IMR-90 (cell line): ENCODE results near the gene KCNJ16.

Source experiments
- BHLHE40 ChIP-seq: fragments of 150-350 bp; IDR thresholded peaks from 2 replicates; pipeline ENCODE4 v1.6.1; 2016; ENCODE audit warnings: mild to moderate bottlenecking, low read depth, low read length
- MAZ ChIP-seq: IDR thresholded peaks from 2 replicates; pipeline ENCODE4 v1.6.1; 2012; ENCODE audit warnings: low read depth, mild to moderate bottlenecking, low read length, improper control_type of control experiment, moderate library complexity, borderline replicate concordance
- MXI1 ChIP-seq: IDR thresholded peaks from 2 replicates; pipeline ENCODE4 v1.6.1; 2012; ENCODE audit warnings: low read depth, mild to moderate bottlenecking, low read length, moderate library complexity, borderline replicate concordance
- POLR2A ChIP-seq: IDR thresholded peaks from 2 replicates; pipeline ENCODE4 v1.6.1; 2012; ENCODE audit warnings: mild to moderate bottlenecking, low read depth, low read length
- RAD21 ChIP-seq: IDR thresholded peaks from 2 replicates; pipeline ENCODE4 v1.6.1; 2012; ENCODE audit warnings: low read length, improper control_type of control experiment
- RCOR1 ChIP-seq: IDR thresholded peaks from 2 replicates; pipeline ENCODE4 v1.6.1; 2012; ENCODE audit warnings: mild to moderate bottlenecking, low read length, improper control_type of control experiment; ENCODE audit not compliant: insufficient replicate concordance
- RFX5 ChIP-seq: IDR thresholded peaks from 2 replicates; pipeline ENCODE4 v1.8.0; 2012; ENCODE audit warnings: low read depth, mild to moderate bottlenecking, low read length, moderate library complexity
- SMC3 ChIP-seq: fragments of 150-350 bp; IDR thresholded peaks from 2 replicates; pipeline ENCODE4 v1.6.1; 2016; ENCODE audit warnings: low read depth, mild to moderate bottlenecking, antibody characterized with exemption, low read length, moderate library complexity
- TF ChIP-seq, protein P1 (sequence below): conservative IDR thresholded peaks from 2 replicates; pipeline ENCODE4 v1.5.1; 2012; ENCODE audit warnings: mild to moderate bottlenecking, low read depth, low read length, improper control_type of control experiment
- TF ChIP-seq, protein P2 (sequence below): fragments of 150-350 bp; IDR thresholded peaks from 2 replicates; pipeline ENCODE4 v1.6.1; 2017; ENCODE audit warnings: mild to moderate bottlenecking, antibody characterized with exemption, low read length, low read depth
- TF ChIP-seq, protein P3 (sequence below): fragments of 150-350 bp; IDR thresholded peaks from 2 replicates; pipeline ENCODE4 v1.6.1; 2016; ENCODE audit warnings: low read depth, mild to moderate bottlenecking, low read length, moderate library complexity, borderline replicate concordance

DNA sequence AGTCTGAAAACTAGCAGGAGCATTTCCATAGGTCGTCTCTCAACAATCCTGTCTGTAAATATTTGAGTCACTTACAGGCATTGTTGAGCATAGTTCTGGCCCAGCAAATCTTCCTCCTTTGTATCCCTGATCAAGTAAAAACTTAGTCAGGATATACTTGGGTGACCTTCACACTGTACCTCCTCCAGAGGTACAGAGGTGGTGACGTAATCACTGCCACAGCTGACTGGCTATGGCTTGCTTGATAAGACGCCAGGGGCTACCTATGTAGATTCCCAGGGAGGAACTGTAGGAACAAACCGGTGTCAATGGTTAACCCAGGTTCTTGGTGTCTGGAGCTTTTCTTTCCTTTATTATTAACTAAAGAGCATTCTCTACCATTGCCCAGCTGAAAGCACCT lies at the start of gene KCNJ16:
- TF ChIP-seq, protein P1, sequence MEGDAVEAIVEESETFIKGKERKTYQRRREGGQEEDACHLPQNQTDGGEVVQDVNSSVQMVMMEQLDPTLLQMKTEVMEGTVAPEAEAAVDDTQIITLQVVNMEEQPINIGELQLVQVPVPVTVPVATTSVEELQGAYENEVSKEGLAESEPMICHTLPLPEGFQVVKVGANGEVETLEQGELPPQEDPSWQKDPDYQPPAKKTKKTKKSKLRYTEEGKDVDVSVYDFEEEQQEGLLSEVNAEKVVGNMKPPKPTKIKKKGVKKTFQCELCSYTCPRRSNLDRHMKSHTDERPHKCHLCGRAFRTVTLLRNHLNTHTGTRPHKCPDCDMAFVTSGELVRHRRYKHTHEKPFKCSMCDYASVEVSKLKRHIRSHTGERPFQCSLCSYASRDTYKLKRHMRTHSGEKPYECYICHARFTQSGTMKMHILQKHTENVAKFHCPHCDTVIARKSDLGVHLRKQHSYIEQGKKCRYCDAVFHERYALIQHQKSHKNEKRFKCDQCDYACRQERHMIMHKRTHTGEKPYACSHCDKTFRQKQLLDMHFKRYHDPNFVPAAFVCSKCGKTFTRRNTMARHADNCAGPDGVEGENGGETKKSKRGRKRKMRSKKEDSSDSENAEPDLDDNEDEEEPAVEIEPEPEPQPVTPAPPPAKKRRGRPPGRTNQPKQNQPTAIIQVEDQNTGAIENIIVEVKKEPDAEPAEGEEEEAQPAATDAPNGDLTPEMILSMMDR: no peak
- TF ChIP-seq, protein P2, sequence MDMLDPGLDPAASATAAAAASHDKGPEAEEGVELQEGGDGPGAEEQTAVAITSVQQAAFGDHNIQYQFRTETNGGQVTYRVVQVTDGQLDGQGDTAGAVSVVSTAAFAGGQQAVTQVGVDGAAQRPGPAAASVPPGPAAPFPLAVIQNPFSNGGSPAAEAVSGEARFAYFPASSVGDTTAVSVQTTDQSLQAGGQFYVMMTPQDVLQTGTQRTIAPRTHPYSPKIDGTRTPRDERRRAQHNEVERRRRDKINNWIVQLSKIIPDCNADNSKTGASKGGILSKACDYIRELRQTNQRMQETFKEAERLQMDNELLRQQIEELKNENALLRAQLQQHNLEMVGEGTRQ: no peak
- no peak for TF ChIP-seq POLR2A
- no peak for TF ChIP-seq RAD21
- no peak for TF ChIP-seq RFX5
- no peak for TF ChIP-seq MAZ
- TF ChIP-seq RCOR1: no peak
- no peak for TF ChIP-seq BHLHE40
- TF ChIP-seq SMC3: no peak
- no peak for TF ChIP-seq MXI1
- TF ChIP-seq, protein P3, sequence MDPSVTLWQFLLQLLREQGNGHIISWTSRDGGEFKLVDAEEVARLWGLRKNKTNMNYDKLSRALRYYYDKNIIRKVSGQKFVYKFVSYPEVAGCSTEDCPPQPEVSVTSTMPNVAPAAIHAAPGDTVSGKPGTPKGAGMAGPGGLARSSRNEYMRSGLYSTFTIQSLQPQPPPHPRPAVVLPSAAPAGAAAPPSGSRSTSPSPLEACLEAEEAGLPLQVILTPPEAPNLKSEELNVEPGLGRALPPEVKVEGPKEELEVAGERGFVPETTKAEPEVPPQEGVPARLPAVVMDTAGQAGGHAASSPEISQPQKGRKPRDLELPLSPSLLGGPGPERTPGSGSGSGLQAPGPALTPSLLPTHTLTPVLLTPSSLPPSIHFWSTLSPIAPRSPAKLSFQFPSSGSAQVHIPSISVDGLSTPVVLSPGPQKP: no peak
